Gastroesophageal sphincter (tissue), 4 donors: Measurements from ENCODE around the gene OR2J1. TPM values are rescaled to one million over a fixed set of nuclear protein-coding genes. Genes with fewer than 3 reads are reported as not detected.

Source experiments
- ATAC-seq: fragments of 150-250 bp; one replicate; pipeline ENCODE4 v1.9.1; 2016; ENCODE audit warnings: mild to moderate bottlenecking, moderate library complexity
- H3K27ac ChIP-seq, 4 donors: fragments of 200-600 bp; sonication (generic) in 3 of 4; 1 replicate in 3 of 4; 2 replicates in 1 of 4; pipeline ENCODE4 v1.5.1; 2016 to 2019
- H3K27me3 ChIP-seq: fragments of 200-600 bp; sonication (generic); one replicate; pipeline ENCODE4 v1.5.1; 2019
- H3K36me3 ChIP-seq, 2 donors: fragments of 200-600 bp; sonication (generic); one replicate each; pipeline ENCODE4 v1.5.1; 2019; ENCODE audit warnings: control low read depth in 1 of 2
- H3K4me1 ChIP-seq, 3 donors: fragments of 200-600 bp; sonication (generic); 1 replicate in 2 of 3; 2 replicates in 1 of 3; pipeline ENCODE4 v1.5.1; 2016 to 2019; ENCODE audit warnings: control low read depth in 2 of 3
- H3K4me3 ChIP-seq, 2 donors: fragments of 200-600 bp; sonication (generic); one replicate each; pipeline ENCODE4 v1.5.1; 2019; ENCODE audit warnings: mild to moderate bottlenecking in 1 of 2, moderate library complexity in 1 of 2
- H3K9me3 ChIP-seq, 3 donors: fragments of 200-600 bp; sonication (generic); one replicate each; pipeline ENCODE4 v1.5.1; 2017 to 2019; ENCODE audit warnings: control low read depth in 2 of 3
- EP300 ChIP-seq: sonication (generic); formaldehyde crosslinking; IDR thresholded peaks from one replicate; pipeline ENCODE4 v1.6.1; 2017; ENCODE audit warnings: antibody characterized with exemption, mild to moderate bottlenecking
- POLR2A ChIP-seq, 2 donors: fragments of 450-650 bp; IDR thresholded peaks; one replicate each; pipeline ENCODE4 v1.6.1; 2017; ENCODE audit warnings: antibody characterized with exemption in 2 of 2, mild to moderate bottlenecking in 2 of 2, moderate library complexity in 1 of 2
- POLR2AphosphoS5 ChIP-seq: sonication (generic); formaldehyde crosslinking; IDR thresholded peaks from one replicate; pipeline ENCODE4 v1.6.1; 2017; ENCODE audit warnings: antibody characterized with exemption
- WGBS, 2 donors: methylation state at CpG; one replicate each; pipeline ENCODE4 v1.1.5; 2018; ENCODE audit warnings: low coverage in 1 of 2; 5-methylcytosine and 5-hydroxymethylcytosine counted together
- total RNA-seq, 4 donors: library from RNA; depleted of rRNA; stranded (reverse); fragments of >200 nt; gene quantifications; one replicate each; pipeline ENCODE4 v1.1.0, GENCODE V29; 2016
- TF ChIP-seq, protein P1 (sequence below), 4 experiments: fragments of 200-600 bp in 2 of 4; fragments of 450-650 bp in 2 of 4; sonication (generic) in 1 of 4; IDR thresholded peaks; one replicate each; pipeline ENCODE4 v1.5.1; 2017 to 2019; ENCODE audit warnings: antibody characterized with exemption in 4 of 4, mild to moderate bottlenecking in 2 of 4, moderate library complexity in 2 of 4

OR2J1 gene
- total RNA-seq, 4 donors from 2014 or later, result not detected

DNA sequence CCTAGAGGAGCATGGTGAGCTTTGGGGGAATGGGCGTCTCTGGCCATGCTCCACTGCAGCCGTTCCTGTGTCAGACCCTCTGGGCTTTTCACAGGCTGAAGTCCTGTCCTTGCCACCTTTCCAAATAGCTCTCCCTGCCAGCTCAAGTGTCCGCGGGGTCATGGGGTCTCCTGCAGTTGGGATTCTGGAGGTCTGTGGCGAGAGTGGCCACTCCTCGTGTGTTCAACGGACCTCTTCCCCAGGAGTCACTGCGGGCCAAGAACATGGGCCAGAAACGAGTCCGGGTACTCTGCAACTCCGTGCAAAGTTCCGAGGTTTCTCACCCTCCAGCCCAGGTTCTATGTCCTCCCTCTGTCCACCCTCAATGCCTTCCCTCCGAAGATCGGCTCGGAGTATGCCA is 16.8 kb upstream of the OR2J1 start:
- Histone ChIP-seq H3K36me3 (no peaks in the 10 kb centered on the region), H3K4me3 (no peak overlapping the region), H3K27me3 (no peaks in the 10 kb centered on the region), H3K27ac (no peak overlapping the region), H3K9me3 (no peaks in the 10 kb centered on the region), H3K4me1 (no peaks in the 10 kb centered on the region)
- no peak for TF ChIP-seq POLR2AphosphoS5
- no peak for TF ChIP-seq EP300
- TF ChIP-seq, protein P1, sequence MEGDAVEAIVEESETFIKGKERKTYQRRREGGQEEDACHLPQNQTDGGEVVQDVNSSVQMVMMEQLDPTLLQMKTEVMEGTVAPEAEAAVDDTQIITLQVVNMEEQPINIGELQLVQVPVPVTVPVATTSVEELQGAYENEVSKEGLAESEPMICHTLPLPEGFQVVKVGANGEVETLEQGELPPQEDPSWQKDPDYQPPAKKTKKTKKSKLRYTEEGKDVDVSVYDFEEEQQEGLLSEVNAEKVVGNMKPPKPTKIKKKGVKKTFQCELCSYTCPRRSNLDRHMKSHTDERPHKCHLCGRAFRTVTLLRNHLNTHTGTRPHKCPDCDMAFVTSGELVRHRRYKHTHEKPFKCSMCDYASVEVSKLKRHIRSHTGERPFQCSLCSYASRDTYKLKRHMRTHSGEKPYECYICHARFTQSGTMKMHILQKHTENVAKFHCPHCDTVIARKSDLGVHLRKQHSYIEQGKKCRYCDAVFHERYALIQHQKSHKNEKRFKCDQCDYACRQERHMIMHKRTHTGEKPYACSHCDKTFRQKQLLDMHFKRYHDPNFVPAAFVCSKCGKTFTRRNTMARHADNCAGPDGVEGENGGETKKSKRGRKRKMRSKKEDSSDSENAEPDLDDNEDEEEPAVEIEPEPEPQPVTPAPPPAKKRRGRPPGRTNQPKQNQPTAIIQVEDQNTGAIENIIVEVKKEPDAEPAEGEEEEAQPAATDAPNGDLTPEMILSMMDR (IDR thresholded peaks at IDR 0.05), result no peak
- TF ChIP-seq POLR2A (IDR thresholded peaks at IDR 0.05), result no peak
- ATAC-seq, result no peak
- WGBS, 2 donors, result 80 to 90% methylated on average over 1 to 9 of the region's 15 CpGs

DNA sequence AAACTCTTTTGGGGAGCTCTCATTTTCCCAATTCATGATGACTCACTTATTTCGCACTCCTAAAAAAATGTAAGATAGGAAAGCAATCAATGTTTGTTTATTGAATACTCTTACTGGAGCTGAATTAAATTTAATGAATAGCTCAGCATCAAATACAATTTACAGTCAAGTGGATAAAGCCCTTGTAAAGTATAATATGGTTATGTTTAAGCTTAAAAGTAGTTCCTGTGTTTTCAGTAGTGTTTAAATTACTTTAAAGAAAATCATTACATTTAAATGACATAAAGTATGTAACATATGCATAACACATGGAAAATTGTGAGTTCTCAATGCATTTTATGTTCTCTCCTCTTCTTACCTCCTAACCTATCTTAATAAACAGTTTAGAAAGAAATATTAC is 12.1 kb upstream of the OR2J1 start, which contains the start of gene OR2B3:
Gene OR2B3, minus strand, starts transcription at position 101 of the 400 bp plus-strand sequence. Its CDS starts 65 bp downstream, at position 36.
- Histone ChIP-seq H3K36me3 (no peaks in the 10 kb centered on the region), H3K9me3 (no peaks in the 10 kb centered on the region), H3K27ac (no peak within 1 kb of the TSS), H3K27me3 (no peaks in the 10 kb centered on the region), H3K4me1 (no peaks in the 10 kb centered on the region), H3K4me3 (no peak within 1 kb of the TSS)
- no peak for ATAC-seq
- TF ChIP-seq POLR2A (IDR thresholded peaks at IDR 0.05), result no peak
- no peak for TF ChIP-seq EP300
- TF ChIP-seq, protein P1 (IDR thresholded peaks at IDR 0.05), result no peak
- TF ChIP-seq POLR2AphosphoS5, result no peak
- WGBS, 2 donors, result 80 to 90% methylated on average over 1 of the region's 1 CpG

DNA sequence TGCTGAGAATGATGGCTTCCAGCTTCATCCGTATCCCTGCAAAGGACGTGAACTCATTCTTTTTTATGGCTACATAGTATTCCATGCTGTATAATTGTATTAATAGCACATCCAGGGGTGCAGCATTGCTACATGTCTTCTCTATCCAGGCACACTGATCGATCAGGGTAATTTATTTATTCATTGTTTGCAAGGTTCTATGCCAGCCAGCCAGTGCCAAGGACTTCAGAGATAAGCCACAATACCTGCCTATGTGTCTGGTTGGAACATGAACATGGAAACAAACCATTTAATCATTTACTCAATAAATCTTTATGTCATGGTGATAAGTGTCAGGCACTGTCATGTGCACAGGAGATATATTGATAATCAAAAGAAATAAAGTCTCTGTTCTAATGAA is 6.3 kb upstream of the OR2J1 start:
- Histone ChIP-seq H3K9me3 (no peaks in the 10 kb centered on the region), H3K27me3 (no peaks in the 10 kb centered on the region), H3K27ac (no peak overlapping the region), H3K36me3 (no peaks in the 10 kb centered on the region), H3K4me3 (no peak overlapping the region), H3K4me1 (no peaks in the 10 kb centered on the region)
- WGBS, 2 donors, result 74 to 79% methylated on average over 2 of the region's 3 CpGs
- ATAC-seq, result no peak
- TF ChIP-seq EP300 (no peak), POLR2A (IDR thresholded peaks at IDR 0.05) (no peak), POLR2AphosphoS5 (no peak)
- TF ChIP-seq, protein P1 (IDR thresholded peaks at IDR 0.05), result no peak

DNA sequence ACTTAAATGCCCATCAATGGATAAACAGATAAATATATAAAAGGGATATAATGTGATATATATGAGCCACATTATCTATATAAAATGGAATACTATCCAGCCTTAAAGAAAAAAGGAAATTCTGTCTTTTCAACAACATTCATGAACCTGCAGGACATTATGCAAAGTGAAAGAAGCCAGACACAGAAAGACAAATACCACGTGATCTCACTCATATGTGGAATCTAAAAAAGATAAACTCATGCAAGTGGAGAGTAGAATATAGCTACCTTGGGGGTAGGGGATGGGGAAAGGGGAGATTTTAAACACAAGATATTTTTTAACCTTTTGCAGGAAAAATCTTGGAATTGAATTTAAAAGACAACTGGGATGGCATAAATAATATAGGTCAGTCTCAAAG is 1.5 kb upstream of the OR2J1 start:
- Histone ChIP-seq H3K36me3 (no peaks in the 10 kb centered on the region), H3K27me3 (no peaks in the 10 kb centered on the region), H3K4me3 (no peak overlapping the region), H3K9me3 (no peaks in the 10 kb centered on the region), H3K4me1 (no peaks in the 10 kb centered on the region), H3K27ac (no peak overlapping the region)
- no peak for ATAC-seq
- TF ChIP-seq, protein P1 (IDR thresholded peaks at IDR 0.05), result no peak
- no peak for TF ChIP-seq EP300
- 25 to 60% methylated on average over 1 of the region's 1 CpG for WGBS, 2 donors

DNA sequence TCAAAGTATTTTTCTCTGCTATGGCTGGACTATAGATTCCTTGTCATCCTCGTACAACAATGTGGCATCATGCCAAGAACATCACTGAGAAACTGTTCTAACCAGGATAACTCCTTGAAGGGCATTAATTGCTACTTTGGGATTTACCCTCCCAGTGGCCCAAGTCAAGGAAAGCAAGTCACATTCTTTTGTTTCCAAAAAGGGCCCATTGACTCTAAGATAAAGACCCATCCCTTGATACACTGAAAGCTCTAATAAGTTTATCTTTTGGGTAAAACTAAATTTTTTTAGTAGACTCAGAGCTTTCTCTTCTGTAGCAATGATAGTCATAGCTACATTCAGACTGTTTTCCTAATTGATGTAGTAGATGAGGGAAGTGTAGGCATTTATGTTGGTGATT is 8.5 kb downstream of the OR2J1 start, which contains the start of gene OR2J3:
Gene OR2J3, plus strand, starts transcription at position 301 of the 400 bp plus-strand sequence. CDS start 3,833 bp downstream, outside the sequence.
- TF ChIP-seq EP300, result no peak
- no peak for TF ChIP-seq POLR2AphosphoS5
- H3K4me3 ChIP-seq, result no peak within 1 kb of the TSS
- no peak for ATAC-seq
- no peak within 1 kb of the TSS for H3K27ac ChIP-seq
- H3K27me3 ChIP-seq, result no peaks in the 10 kb centered on the region
- H3K9me3 ChIP-seq, result no peaks in the 10 kb centered on the region
- 14 to 17% methylated on average over 1 of the region's 1 CpG for WGBS, 2 donors
- no peaks in the 10 kb centered on the region for H3K36me3 ChIP-seq
- no peaks in the 10 kb centered on the region for H3K4me1 ChIP-seq
